ENCODE results near the gene ATP10A.
A peak's percentile ranks its signal among the peaks of the same experiment; 100 is the strongest.

ATP10A gene

GRCh38 chr15:25811481-25811906 is 51.6 kb downstream of the ATP10A start:
- DNase-seq = no peak

GRCh38 chr15:25810631-25811091 is 52.5 kb downstream of the ATP10A start:
- peak; percentile 57 for DNase-seq

- DNase-seq = no peak
Measured at GRCh38 chr15:25810154-25810553, 53.0 kb downstream of the ATP10A start.

GRCh38 chr15:25807063-25807462 is 56.1 kb downstream of the ATP10A start:
- no peak for DNase-seq

GRCh38 chr15:25805031-25805430 is 58.1 kb downstream of the ATP10A start:
- no peak for DNase-seq

- no peak for DNase-seq
Measured at GRCh38 chr15:25804451-25804850, 58.7 kb downstream of the ATP10A start.

GRCh38 chr15:25803541-25803940 is 59.6 kb downstream of the ATP10A start:
- DNase-seq = no peak

GRCh38 chr15:25803036-25803435 is 60.1 kb downstream of the ATP10A start:
- DNase-seq = no peak

- no peak for DNase-seq
Measured at GRCh38 chr15:25802285-25802830, 60.8 kb downstream of the ATP10A start.

GRCh38 chr15:25801586-25802284 is 61.4 kb downstream of the ATP10A start:
- no peak for DNase-seq

GRCh38 chr15:25800761-25801515 is 62.2 kb downstream of the ATP10A start:
- no peak for DNase-seq

GRCh38 chr15:25799906-25800700 is 63.0 kb downstream of the ATP10A start:
- no peak for DNase-seq

- DNase-seq = peak; percentile 13
Measured at GRCh38 chr15:25797936-25798901, 64.9 kb downstream of the ATP10A start.

- no peak for DNase-seq
Measured at GRCh38 chr15:25797511-25797935, 65.6 kb downstream of the ATP10A start.

- DNase-seq = no peak
Measured at GRCh38 chr15:25797035-25797434, 66.1 kb downstream of the ATP10A start.

GRCh38 chr15:25796395-25796794 is 66.7 kb downstream of the ATP10A start:
- DNase-seq = no peak

GRCh38 chr15:25795712-25796111 is 67.4 kb downstream of the ATP10A start:
- DNase-seq = no peak

- no peak for DNase-seq
Measured at GRCh38 chr15:25795061-25795460, 68.1 kb downstream of the ATP10A start.

GRCh38 chr15:25793354-25794050 is 69.6 kb downstream of the ATP10A start:
- DNase-seq = no peak

- no peak for DNase-seq
Measured at GRCh38 chr15:25792128-25792527, 71.0 kb downstream of the ATP10A start.

- no peak for DNase-seq
Measured at GRCh38 chr15:25790000-25790660, 73.0 kb downstream of the ATP10A start.

Measured in activated T-cell treated with anti-CD3 and anti-CD28 coated beads, Interleukin-2, amount 50 U/mL, for 1 hour (primary cell).